Measurements from ENCODE around the gene STX4.
"Not testable (repeated sequence)": the region's sequence is repeated elsewhere in the genome, so short reads cannot be mapped to it uniquely, and the experiment has no call there.

STX4 gene

DNA sequence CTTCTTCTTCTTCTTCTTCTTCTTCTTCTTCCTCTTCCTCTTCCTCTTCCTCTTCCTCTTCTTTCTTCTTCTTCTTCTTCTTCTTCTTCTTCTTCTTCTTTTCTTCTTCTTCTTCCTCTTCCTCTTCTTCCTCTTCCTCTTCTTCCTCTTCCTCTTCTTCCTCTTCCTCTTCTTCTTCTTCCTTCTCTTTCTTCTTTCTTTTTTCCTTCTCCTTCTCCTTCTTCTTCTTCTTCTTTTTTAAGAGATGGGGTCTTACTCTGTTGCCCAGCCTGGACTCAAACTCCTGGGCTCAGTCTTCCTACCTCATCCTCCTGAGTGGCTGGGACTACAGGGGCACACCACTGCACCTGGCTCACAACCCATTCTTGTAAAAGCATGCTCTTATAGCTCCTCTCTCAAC lies 20.1 kb upstream of the STX4 start:
- in situ Hi-C loops (cut with MboI; ENCODE audit: low sequenced_read_pairs): not testable (repeated sequence)

DNA sequence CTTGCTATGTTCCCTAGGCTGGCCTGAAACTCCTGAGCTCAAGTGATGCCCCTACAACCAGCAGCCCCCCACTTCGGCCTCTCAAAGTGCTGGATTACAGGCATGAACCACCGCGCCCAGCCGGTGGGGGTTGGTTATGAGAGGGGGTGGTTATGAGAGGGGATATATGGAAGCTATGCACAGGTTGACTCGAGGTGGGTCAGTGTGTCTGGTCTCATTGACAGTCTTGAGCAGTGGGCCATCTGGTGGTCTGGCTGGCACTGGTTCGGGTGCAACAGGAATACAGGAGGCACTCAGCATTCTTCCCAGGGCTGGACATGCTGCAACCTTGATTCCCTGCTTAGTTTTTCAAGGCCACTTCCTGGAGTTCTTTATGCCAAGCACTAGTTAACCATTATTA lies 17.3 kb upstream of the STX4 start:
- in situ Hi-C loops (cut with MboI; ENCODE audit: low sequenced_read_pairs): no loop called here

DNA sequence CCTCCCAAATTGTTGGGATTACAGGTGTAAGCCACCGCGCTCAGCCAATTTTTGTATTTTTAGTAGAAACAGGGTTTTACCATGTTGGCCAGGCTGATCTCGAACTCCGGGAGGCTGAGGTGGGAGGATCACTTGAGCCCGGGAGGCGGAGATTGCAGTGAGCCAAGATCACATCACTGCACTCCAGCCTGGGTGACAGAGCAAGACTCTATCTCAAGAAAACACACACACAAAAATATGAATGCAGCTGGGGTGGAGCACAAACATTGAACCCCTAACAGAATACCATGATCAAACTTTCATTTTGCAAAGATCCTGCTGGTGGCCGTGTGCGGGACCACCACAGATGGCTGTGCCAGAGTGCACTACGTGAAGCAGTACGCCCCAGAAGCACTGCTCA lies 15.6 kb upstream of the STX4 start:
- in situ Hi-C loops (cut with MboI; ENCODE audit: low sequenced_read_pairs): not testable (repeated sequence)

DNA sequence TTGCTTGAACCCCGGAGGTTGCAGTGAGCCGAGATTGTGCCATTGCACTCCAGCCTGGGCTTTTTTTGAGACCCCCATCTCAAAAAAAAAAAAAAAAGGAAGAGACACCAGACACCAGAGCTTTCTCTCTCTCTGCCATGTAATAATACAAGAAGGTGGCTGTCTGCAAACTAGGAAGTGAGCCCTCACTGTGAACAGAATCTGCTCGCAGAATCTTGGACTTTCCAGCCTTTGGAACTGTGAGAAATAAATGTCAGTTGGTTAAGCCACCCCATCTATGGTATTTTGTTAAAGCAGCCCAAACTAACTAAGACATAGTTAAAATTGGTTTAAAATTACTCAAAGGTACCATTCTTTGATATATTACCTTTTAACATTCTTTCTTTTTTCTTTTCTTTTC lies 12.8 kb upstream of the STX4 start:
- in situ Hi-C loops (cut with MboI; ENCODE audit: low sequenced_read_pairs): no loop called here

DNA sequence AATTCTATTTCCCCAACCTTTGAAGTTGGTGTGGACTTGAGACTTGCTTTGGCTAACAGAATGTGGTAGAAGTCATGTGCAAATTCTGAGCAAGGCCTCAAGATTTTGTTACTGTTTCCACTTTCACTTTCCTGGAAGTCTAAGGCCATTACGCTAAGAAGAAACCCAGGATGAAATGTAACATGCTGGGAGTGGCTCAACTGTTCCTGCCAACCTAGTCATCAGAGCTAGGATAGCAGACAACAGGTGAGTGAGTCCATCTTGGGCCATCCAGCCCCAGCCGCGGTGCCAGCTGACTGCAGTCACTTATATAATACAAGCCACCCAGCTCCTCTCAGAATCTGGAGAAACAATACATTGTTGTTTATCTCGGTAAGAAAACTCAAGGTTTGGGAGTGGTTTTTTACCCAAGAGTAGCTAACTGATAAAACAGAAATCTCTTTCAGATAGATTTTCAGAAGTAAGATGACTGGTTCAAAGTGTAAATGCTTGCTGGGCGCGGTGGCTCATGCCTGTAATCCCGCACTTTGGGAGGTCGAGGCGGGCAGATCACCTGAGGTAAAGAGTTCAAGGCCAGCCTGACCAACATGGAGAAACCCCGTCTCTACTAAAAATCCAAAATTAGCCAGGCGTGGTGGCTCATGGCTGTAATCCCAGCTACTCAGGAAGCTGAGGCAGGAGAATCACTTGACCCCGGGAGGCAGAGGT lies 10.7 kb upstream of the STX4 start:
- in situ Hi-C loops (cut with MboI; ENCODE audit: low sequenced_read_pairs): no loop called here

DNA sequence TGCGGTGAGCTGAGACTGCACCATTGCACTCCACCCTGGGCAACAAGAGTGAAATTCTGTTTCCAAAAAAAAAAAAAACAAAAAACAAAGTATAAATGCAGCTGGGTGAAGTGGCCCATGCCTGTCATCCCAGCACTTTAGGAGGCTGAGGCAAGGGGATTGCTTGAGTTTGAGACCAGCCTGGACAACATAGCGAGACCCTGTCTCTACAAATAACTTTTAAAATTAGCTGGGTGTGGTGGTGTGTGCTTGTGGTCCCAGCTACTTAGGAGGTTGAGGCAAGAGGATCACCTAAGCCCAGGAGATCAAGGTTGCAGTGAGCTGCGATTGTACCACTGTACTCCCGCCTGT lies 10.1 kb upstream of the STX4 start:
- in situ Hi-C loops (cut with MboI; ENCODE audit: low sequenced_read_pairs): no loop called here

DNA sequence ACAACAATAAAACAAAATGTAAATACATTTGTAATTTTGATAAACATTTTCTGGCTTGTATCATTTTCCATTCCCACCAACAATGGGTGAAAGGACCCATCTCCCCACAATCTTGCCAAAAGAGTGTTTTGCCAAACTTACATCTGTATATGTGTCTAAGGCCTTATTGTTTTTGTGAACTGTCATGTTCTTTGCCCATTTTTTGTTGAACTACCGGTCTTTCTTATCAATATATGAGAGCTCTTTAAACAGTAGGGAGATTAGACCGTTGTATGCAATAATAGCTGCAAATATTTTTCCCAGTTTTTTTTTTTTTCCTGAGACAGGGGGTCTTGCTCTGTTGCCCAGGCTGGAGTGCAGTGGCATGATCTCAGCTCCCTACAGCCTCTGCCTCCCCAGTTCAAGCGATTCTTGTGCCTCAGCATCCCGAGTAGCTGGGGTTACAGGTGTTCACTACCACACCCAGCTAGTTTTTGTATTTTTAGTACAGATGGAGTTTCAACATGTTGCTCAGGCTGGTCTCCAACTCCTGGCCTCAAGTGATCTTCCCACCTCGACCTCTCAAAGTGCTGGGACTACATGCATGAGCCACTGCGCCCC lies 9.6 kb upstream of the STX4 start:
- in situ Hi-C loops (cut with MboI; ENCODE audit: low sequenced_read_pairs): no loop called here

DNA sequence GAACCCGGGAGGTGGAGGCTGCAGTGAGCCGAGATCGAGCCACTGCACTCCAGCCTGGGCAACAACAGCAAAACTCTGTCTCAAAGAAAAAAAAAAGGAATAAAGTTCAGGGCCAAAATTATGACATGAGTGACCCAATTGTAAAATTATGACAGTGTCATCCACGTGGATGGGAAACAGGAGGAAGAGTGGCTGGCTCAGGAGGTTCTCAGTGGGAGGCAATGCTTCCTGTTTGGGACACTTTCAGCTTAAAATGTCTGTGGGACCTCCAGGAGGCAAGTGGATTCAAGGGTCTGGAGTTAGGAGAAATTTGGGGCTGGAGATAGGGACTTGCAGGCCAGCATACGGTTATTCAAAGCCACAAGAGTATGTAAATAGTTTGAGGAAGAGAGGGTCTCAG lies 8.0 kb upstream of the STX4 start:
- in situ Hi-C loops (cut with MboI; ENCODE audit: low sequenced_read_pairs): no loop called here

DNA sequence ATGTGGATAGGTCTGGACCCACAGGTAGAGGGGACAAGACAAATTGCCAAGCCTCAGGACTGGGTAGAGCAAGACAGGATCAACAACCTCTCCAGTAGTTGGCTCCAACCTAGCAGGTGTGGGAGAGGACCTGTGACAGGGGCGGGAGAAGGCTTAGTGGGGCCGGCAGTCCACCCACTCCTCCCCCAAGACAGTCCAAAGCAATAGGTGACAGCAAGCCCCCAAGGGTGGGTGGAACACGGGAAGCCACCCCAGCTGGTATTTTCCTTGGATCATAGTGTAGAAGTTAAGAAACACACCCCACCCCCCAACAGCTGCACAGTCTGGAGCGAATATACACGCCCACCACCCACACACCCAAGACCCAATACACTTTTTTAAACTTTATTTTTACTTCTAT lies 4.1 kb upstream of the STX4 start:
- in situ Hi-C loops (cut with MboI; ENCODE audit: low sequenced_read_pairs): no loop called here

DNA sequence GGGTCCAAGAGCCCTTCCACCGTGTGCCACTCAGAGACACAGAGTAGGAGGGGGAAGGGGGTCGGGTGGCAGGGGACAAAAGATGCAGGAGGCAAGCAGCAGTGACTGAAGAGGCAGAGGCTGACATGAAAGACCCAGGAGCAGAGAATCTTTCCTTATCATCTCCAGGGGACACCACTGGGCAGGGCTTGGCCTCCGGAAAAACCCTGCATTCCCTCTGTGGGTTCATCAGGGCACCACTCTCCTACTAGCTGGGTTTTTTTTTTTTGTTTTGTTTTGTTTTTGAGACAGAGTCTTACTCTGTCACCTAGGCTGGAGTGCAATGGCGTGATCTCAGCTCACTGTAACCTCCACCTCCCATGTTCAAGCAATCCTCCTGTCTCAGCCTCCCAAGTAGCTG lies 2.1 kb upstream of the STX4 start:
- in situ Hi-C loops (cut with MboI; ENCODE audit: low sequenced_read_pairs): no loop called here

DNA sequence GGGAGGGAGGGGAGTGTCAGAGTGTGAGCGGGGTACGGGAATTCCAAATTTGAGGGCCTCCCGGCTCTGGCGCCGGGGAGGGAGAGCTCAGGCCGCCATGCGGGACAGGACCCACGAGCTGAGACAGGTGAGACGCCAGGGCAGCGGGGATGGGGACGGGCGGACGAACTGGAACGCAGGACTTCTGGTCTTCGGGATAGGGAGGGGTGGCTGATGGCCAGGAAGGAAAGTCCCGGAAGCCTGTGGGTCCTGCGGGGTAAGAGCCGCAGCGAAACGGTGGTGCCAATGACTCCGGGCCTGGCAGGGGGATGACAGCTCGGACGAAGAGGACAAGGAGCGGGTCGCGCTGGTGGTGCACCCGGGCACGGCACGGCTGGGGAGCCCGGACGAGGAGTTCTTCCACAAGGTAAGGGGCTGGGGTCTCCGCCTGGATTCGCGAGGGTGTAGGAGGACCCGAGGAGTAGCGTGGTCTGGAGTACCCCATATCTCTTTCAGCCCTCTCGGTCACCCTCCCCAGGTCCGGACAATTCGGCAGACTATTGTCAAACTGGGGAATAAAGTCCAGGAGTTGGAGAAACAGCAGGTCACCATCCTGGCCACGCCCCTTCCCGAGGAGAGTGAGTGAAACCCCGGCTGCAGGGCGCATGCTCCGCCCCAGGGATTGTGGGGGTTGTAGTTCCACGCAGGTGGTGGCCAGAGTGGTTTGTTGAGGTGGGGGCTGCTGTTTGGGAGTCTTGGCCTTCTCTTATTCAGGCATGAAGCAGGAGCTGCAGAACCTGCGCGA lies 543 bp downstream of the STX4 start:
- in situ Hi-C loops (cut with MboI; ENCODE audit: low sequenced_read_pairs): no loop called here

DNA sequence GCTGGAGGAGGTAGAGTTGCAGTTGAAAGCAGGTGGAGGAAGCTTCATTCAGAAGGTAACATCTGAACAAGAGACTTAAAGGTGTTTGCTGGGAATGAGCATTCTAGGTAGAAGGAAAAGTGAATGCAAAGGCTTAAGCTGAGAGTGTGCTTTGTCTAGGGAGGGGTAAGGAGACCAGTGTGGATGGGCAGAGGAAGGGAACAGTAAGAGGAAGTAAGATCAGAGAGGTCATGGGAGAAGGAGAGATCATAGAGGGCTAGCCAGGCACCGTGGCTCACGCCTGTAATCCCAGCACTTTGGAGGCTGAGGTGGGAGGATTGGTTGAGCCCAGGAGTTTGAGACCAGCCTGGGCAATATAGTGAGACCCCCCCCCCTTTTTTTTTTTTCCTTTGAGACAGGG lies 3.3 kb downstream of the STX4 start:
- in situ Hi-C loops (cut with MboI; ENCODE audit: low sequenced_read_pairs): no loop called here

DNA sequence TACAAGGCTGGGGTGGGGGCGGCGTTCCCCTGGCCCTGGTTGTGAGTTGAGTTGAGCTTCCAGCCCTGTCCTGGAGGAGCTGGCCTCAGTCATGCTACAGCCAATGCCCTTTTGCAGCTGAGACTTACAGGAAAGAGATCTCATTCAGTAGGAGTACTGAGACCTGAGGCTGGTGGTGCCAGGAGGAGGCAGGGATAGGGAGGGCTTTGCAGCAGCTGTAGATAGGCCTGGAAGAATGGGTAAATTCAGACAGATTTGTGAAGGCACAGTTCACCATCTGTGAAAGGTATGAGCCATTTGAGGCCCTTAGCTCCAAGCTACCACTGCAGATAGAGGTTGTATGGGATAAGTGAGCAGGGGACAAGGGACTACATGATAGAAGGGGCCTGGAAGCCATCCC lies 5.6 kb downstream of the STX4 start:
- in situ Hi-C loops (cut with MboI; ENCODE audit: low sequenced_read_pairs): no loop called here

DNA sequence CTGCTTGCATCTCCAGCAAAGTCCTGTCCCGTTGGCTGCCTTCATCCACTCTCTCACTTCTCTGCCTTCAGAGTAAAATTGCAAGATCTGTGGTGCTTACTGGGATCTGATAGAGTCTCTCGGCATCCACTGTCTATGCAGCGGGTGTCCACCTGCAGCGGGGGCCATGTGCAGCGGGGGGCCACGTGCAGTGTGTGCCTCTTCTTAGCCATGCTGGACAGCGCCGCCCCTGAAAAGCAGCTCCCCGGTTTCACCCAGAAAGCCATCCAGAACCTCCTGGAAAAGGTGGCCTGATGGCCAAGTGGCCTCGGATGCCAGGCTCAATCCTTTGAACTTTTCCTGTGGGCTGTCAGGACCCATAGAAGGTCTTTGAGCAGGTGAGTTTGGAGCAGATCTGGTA lies 9.5 kb downstream of the STX4 start:
- in situ Hi-C loops (cut with MboI; ENCODE audit: low sequenced_read_pairs): no loop called here

DNA sequence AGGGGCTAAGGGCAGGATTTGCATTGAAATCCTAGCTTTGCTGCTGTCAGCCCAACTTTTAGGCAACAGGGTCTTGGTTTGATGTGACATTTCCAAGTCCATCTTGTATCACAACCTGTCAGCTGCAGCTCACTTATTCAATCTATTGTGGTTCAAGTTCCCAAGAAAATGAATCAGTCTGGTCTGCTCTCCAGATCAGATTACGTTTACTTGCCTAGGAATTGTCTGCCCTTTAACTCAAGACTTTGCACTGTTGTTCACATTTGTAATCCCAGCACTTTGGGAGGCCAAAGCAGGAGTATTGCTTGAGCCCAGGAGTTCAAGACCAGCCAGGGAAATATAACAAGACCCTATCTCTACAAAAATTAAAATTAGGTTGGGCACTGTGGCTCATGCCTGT lies 10.0 kb downstream of the STX4 start:
- in situ Hi-C loops (cut with MboI; ENCODE audit: low sequenced_read_pairs): no loop called here

DNA sequence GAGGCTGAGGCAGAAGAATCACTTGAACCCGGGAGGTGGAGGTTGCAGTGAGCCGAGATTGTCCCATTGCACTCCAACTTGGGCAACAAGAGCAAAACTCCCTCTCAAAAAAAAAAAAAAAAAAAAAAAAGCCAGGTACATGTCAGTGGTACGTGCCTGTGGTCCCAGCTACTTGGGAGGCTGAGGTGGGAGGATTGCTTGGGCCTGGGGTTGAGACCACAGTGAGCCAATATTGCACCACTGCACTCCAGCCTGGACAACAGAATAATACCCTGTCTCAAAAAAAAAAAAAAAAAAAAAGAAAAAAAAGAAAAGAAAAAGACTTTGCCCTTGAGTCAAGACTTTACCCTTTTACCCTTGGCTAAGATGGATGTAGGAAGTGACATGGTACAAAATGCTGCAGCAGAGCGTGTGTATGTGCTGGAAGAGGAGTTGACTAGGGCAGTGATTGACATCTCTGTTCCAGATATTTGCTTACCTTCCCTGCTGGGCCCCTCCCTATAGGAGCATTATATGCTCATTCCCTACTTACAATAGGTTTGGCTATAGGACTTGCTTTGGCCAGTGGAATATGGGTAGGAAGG lies 10.6 kb downstream of the STX4 start:
- in situ Hi-C loops (cut with MboI; ENCODE audit: low sequenced_read_pairs): no loop called here

DNA sequence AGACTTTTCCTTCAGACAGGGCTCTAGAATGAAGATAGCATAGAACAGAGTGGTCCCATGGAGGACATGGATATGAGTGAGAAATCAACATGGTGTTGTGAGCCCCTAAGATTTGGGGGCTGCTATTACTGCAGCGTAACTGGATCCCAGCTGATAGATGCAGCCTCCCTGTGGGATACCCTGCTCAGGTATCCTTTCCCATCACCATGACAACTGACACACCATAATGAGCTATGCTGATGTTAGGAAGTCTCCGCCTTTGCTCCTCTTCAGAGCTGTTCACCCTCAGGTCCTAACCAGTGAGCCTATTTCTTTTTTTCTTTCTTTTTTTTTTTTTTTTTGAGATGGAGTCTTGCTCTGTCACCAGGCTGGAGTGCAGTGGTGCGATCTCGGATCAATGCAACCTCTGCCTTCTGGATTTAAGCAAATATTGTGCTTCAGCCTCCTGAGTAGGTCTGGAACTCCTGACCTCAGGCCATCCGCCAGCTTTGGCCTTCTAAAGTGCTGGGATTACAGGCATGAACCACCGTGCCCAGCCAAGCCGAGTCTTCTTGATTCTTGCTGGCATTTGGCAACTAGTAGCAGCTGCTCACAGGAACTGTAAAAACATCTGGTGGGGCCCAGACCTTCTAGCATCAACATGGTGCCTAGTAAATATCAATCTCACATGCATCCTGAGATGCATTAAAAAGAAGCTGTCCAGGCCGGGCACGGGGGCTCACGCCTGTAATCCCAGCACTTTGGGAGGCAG lies 17.1 kb downstream of the STX4 start:
- in situ Hi-C loops (cut with MboI; ENCODE audit: low sequenced_read_pairs): no loop called here

DNA sequence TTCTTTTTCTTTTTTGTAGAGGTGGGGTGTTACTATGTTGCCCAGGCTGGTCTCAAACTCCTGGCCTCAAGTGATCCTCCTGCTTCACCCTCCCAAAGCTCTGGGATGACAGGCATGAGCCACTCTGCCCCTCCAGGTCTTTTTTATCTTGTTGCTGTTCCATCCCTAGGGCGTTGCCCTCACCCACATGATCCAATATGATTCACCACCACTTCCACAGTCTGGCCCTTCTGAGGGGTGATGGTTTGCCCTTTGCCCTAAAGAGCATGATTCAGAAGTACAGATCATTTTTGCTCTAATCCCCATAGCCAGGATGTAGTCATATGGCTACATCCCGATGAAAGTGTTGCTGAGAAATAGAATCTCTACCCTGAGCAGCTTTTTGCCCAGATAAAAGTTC lies 18.8 kb downstream of the STX4 start:
- in situ Hi-C loops (cut with MboI; ENCODE audit: low sequenced_read_pairs): no loop called here

DNA sequence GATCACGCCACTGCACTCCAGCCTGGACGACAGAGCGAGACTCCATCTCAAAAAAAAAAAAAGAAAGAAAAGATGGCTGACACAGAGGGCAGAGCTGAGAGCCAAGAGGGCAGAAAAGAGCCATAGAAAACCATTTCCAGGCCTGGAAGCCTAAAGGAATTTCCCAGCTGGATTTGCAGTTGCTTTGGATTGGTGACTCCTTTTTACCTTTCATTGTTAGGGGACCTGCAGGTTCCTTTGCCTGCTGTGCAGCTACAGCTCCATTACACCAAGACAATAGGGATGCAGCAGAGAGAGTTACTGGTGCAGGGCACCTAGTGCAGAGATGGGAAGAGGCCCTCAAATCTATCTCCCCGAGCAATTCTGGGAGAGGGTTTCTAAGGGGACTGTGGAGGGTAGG lies 22.3 kb downstream of the STX4 start:
- in situ Hi-C loops (cut with MboI; ENCODE audit: low sequenced_read_pairs): no loop called here

DNA sequence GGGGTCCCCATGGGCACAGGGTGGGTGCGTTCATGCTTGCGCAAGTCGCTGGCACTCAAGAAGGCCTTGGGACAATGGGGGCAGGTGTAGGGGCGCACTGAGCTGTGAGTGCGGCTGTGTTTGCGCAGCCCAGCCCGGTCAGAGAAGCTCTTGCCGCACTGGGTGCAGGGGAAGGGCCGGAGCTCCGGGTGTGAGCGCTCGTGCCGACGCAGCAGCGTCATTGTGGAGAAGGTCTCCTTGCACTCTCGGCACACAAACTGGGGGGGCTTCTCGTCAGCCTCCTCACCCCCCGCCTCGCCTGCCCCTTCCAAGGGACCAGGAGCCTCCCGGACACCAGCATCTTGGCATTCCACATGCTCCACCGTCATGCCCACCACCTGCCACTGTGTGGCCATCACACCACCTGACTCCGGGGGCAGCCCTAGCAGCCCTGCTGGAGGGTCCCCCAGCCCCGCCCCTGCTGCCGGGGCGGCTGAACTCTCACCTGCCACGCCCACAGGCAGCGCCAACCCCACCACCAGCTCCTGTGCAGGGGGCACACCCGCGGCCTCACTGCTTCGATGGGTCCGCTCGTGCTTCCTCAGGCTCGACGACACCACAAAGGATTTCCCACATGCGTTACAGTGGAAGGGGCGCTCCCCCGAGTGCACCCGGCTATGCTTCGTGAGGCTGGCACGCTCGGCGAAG lies 27.9 kb downstream of the STX4 start:
- in situ Hi-C loops (cut with MboI; ENCODE audit: low sequenced_read_pairs): no loop called here
